ENCODE measurements around the gene CTAGE9.
"Not testable (repeated sequence)": the region's sequence is repeated elsewhere in the genome, so short reads cannot be mapped to it uniquely, and the experiment has no call there.

CTAGE9 gene

GRCh38 chr6:131710917-131711316 is at the start of gene CTAGE9:
Gene CTAGE9 (minus strand): TSS chr6:131711017. CDS start chr6:131711017, 0 bp downstream.
- DNase-seq (ENCODE audit: low spot score) = not testable (repeated sequence)

- no peak for DNase-seq (ENCODE audit: low spot score)
Observed at GRCh38 chr6:131758920-131759319, 48.1 kb upstream of the CTAGE9 start.

- DNase-seq (ENCODE audit: low spot score) = no peak
Observed at GRCh38 chr6:131756039-131756438, 45.2 kb upstream of the CTAGE9 start.

GRCh38 chr6:131755597-131755996 is 44.8 kb upstream of the CTAGE9 start:
- DNase-seq (ENCODE audit: low spot score) = no peak

GRCh38 chr6:131754715-131755567 is 44.1 kb upstream of the CTAGE9 start:
- DNase-seq (ENCODE audit: low spot score) = no peak

GRCh38 chr6:131754088-131754487 is 43.3 kb upstream of the CTAGE9 start:
- no peak for DNase-seq (ENCODE audit: low spot score)

GRCh38 chr6:131751012-131751715 is 40.3 kb upstream of the CTAGE9 start:
- DNase-seq (ENCODE audit: low spot score) = not testable (repeated sequence)

GRCh38 chr6:131749023-131749422 is 38.2 kb upstream of the CTAGE9 start:
- no peak for DNase-seq (ENCODE audit: low spot score)

GRCh38 chr6:131747821-131748353 is 37.1 kb upstream of the CTAGE9 start:
- no peak for DNase-seq (ENCODE audit: low spot score)

GRCh38 chr6:131745476-131745875 is 34.7 kb upstream of the CTAGE9 start:
- no peak for DNase-seq (ENCODE audit: low spot score)

GRCh38 chr6:131744432-131745287 is 33.8 kb upstream of the CTAGE9 start:
- no peak for DNase-seq (ENCODE audit: low spot score)

GRCh38 chr6:131741688-131742393 is 31.0 kb upstream of the CTAGE9 start:
- DNase-seq (ENCODE audit: low spot score) = peak; percentile 64

GRCh38 chr6:131740161-131740560 is 29.3 kb upstream of the CTAGE9 start:
- no peak for DNase-seq (ENCODE audit: low spot score)

- no peak for DNase-seq (ENCODE audit: low spot score)
Observed at GRCh38 chr6:131739136-131739535, 28.3 kb upstream of the CTAGE9 start.

GRCh38 chr6:131736811-131737210 is 26.0 kb upstream of the CTAGE9 start:
- no peak for DNase-seq (ENCODE audit: low spot score)

- DNase-seq (ENCODE audit: low spot score) = no peak
Observed at GRCh38 chr6:131736003-131736596, 25.3 kb upstream of the CTAGE9 start.

GRCh38 chr6:131733376-131734016 is 22.7 kb upstream of the CTAGE9 start:
- DNase-seq (ENCODE audit: low spot score) = peak; percentile 85

GRCh38 chr6:131731224-131731623 is 20.4 kb upstream of the CTAGE9 start:
- no peak for DNase-seq (ENCODE audit: low spot score)

GRCh38 chr6:131730264-131730663 is 19.4 kb upstream of the CTAGE9 start:
- peak; percentile 63 for DNase-seq (ENCODE audit: low spot score)

- no peak for DNase-seq (ENCODE audit: low spot score)
Observed at GRCh38 chr6:131729550-131729949, 18.7 kb upstream of the CTAGE9 start.
